GM23248 (cell line): Measurements from ENCODE around the gene MRPL58. TPM values are rescaled to one million over a fixed set of nuclear protein-coding genes. Genes with fewer than 3 reads are reported as not detected.

ENCODE experiments used
- DNase-seq: peaks from one replicate; pipeline ENCODE4 v3.0.0-alpha.2; 2015
- H2AFZ ChIP-seq: fragments of 200-600 bp; sonication (generic); 2 replicates; pipeline ENCODE4 v1.6.1; 2016; ENCODE audit warnings: antibody characterized with exemption
- H3F3A ChIP-seq: fragments of 200-600 bp; sonication (generic); 2 replicates; pipeline ENCODE4 v1.6.1; 2016; ENCODE audit warnings: mild to moderate bottlenecking, antibody characterized with exemption, mixed run types; ENCODE audit not compliant: insufficient read depth
- H3K27ac ChIP-seq: fragments of 200-600 bp; sonication (generic); 2 replicates; pipeline ENCODE4 v1.5.1; 2016; ENCODE audit warnings: mild to moderate bottlenecking
- H3K27me3 ChIP-seq: fragments of 200-600 bp; sonication (generic); replicated peaks from 2 replicates; pipeline ENCODE4 v1.6.1; 2016; ENCODE audit warnings: mild to moderate bottlenecking; ENCODE audit not compliant: insufficient read depth
- H3K36me3 ChIP-seq: fragments of 200-600 bp; sonication (generic); 2 replicates; pipeline ENCODE4 v1.6.1; 2016; ENCODE audit warnings: low read depth, mild to moderate bottlenecking
- H3K4me1 ChIP-seq: fragments of 200-600 bp; sonication (generic); 2 replicates; pipeline ENCODE4 v1.6.1; 2016; ENCODE audit warnings: mild to moderate bottlenecking; ENCODE audit not compliant: insufficient read depth
- H3K4me2 ChIP-seq: fragments of 200-600 bp; sonication (generic); one replicate; pipeline ENCODE4 v1.6.1; 2016; ENCODE audit warnings: mild to moderate bottlenecking; ENCODE audit not compliant: unreplicated experiment
- H3K4me3 ChIP-seq: fragments of 200-600 bp; sonication (generic); 2 replicates; pipeline ENCODE4 v1.5.1; 2016; ENCODE audit warnings: mild to moderate bottlenecking
- H3K79me2 ChIP-seq: fragments of 200-600 bp; sonication (generic); 2 replicates; pipeline ENCODE4 v1.6.1; 2016; ENCODE audit warnings: mild to moderate bottlenecking; ENCODE audit not compliant: insufficient read depth
- H3K9ac ChIP-seq: fragments of 200-600 bp; sonication (generic); 2 replicates; pipeline ENCODE4 v1.6.1; 2016; ENCODE audit warnings: mild to moderate bottlenecking
- H3K9me2 ChIP-seq: fragments of 200-600 bp; sonication (generic); 2 replicates; pipeline ENCODE4 v1.6.1; 2016; ENCODE audit warnings: mixed run types, mild to moderate bottlenecking, moderate library complexity; ENCODE audit not compliant: insufficient read depth
- H3K9me3 ChIP-seq: fragments of 200-600 bp; sonication (generic); one replicate; pipeline ENCODE4 v1.6.1; 2017; ENCODE audit warnings: low read depth
- H4K20me1 ChIP-seq: fragments of 200-600 bp; sonication (generic); 2 replicates; pipeline ENCODE4 v1.6.0; 2016; ENCODE audit not compliant: insufficient read depth
- EZH2 ChIP-seq: fragments of 200-600 bp; sonication (generic); IDR thresholded peaks from 2 replicates; pipeline ENCODE4 v1.6.1; 2018; ENCODE audit warnings: antibody characterized with exemption, mild to moderate bottlenecking; ENCODE audit not compliant: insufficient read depth, poor library complexity, severe bottlenecking
- EZH2phosphoT487 ChIP-seq: fragments of 200-600 bp; sonication (generic); IDR thresholded peaks from 2 replicates; pipeline ENCODE4 v1.6.1; 2018; ENCODE audit warnings: antibody characterized with exemption, moderate library complexity, mild to moderate bottlenecking, low read depth; ENCODE audit not compliant: insufficient read depth
- WGBS, 2 experiments: methylation state at CpG; one replicate each; pipeline ENCODE4 v1.1.6; 2015 to 2017; ENCODE audit warnings: low lambda C conversion rate in 2 of 2, low coverage in 1 of 2; ENCODE audit errors: missing lambda C conversion rate in 2 of 2; 5-methylcytosine and 5-hydroxymethylcytosine counted together
- in situ Hi-C: fragments of 300-500 bp; cut with MboI; formaldehyde crosslinking; loops from 2 replicates; pipeline ENCODE4 v1.15.0; 2020
- polyA plus RNA-seq: library from polyadenylated mRNA; unstranded; fragments of >200 nt; fragmentation: Nextera tagmentation; extraction: Ambion mirVana; gene quantifications from 2 replicates; pipeline ENCODE4 v1.2.1, GENCODE V29; 2016
- total RNA-seq: library from RNA; depleted of rRNA; stranded (reverse); fragments of >200 nt; shearing (Covaris generic); gene quantifications from 2 replicates; pipeline ENCODE4 v1.2.3, GENCODE V29; 2014; rRNA removed

MRPL58 gene
- total RNA-seq (35.6 and 52.4 TPM in 2 replicates), polyA plus RNA-seq (41.5 TPM in 2 replicates)

DNA sequence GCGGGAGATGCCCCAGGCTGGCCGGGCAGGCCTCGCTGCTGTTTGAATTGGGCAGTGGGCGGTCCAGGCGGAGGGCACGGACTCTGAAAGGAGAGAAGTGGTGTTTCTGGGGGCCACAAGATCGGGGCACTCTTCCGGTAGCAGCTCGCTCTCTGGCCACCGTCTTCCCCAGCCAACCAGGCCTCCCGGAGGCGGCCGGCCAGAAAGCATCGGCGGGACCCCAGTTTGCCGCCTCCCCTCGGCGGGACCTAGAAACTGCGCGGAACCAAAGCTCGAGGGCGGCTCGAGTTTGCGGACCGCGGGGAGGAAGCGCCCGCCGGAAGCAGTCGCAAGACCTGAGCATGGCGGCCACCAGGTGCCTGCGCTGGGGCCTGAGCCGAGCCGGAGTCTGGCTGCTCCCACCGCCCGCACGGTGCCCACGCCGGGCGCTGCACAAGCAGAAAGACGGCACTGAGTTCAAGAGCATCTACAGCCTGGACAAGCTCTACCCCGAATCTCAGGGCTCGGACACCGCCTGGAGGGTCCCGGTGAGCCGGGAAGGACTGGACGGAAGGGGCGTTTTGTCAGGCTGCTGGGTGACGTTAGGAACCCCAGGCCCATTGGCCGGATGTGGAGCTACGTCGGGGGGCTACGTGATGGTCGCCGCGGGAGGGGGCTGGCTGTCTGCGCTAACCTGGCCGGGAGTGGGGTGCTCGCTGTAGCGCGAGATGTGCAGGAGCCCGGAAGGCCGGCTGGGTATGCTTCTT lies at the start of gene MRPL58:
Gene MRPL58 (plus strand): TSS at position 325 of the 746 bp plus-strand sequence. CDS start 17 bp downstream, at position 342.
- 2% methylated on average over 55 to 57 of the region's 63 CpGs for WGBS, 2 experiments
- peaks cover 24% of the 10 kb centered on the region for H3F3A ChIP-seq
- in situ Hi-C loops = no loop called here

DNA sequence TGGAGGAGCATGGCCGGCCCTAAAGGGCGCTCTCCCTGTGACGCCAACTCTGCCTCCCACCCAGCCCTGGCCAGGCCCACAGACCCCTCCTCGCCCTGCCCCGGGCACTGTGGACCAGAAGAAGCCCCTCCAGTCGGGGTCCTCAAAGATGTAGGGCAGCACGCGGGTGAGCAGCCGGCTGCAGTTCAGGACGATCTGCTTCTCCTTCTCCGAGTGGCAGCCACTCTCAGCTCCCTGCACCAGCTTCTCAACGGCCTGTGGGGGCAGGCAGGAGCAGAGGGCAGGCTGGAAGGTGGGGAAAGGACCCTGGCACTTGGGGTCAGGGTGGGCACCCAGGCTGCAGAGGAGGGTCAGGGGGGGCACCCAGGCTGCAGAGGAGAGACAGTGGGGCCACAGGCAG lies 48.8 kb upstream of the MRPL58 start:
- Histone ChIP-seq H3K4me2 (no peak overlapping the region), H3K4me3 (no peak overlapping the region), H3F3A (no peaks in the 10 kb centered on the region), H3K4me1 (no peaks in the 10 kb centered on the region), H2AFZ (no peak overlapping the region), H3K27me3 (no peaks in the 10 kb centered on the region), H3K9ac (no peak overlapping the region), H4K20me1 (no peaks in the 10 kb centered on the region), H3K36me3 (no peaks in the 10 kb centered on the region), H3K9me3 (no peaks in the 10 kb centered on the region), H3K27ac (no peak overlapping the region), H3K9me2 (no peaks in the 10 kb centered on the region), H3K79me2 (no peaks in the 10 kb centered on the region)
- no peak for DNase-seq
- 50 to 57% methylated on average over 11 to 12 of the region's 12 CpGs for WGBS, 2 experiments
- in situ Hi-C loops = no loop called here
- TF ChIP-seq EZH2phosphoT487 (no peak), EZH2 (no peak)

More for the DNA sequence above, at the start of gene MRPL58:
- DNase-seq = peak; percentile 95
- Histone ChIP-seq H3K4me2 (peak within 1 kb of the TSS; percentile 98), H2AFZ (peak within 1 kb of the TSS; percentile 95), H3K79me2 (peaks cover 41% of the 10 kb centered on the region), H3K9me3 (no peaks in the 10 kb centered on the region), H3K9ac (peak within 1 kb of the TSS; percentile 84), H3K27me3 (no peaks in the 10 kb centered on the region), H3K4me3 (peak within 1 kb of the TSS; percentile 82), H3K27ac (peak within 1 kb of the TSS; percentile 88), H3K36me3 (no peaks in the 10 kb centered on the region), H3K9me2 (no peaks in the 10 kb centered on the region), H3K4me1 (peaks cover 10% of the 10 kb centered on the region; the same call in 1 of the 2 replicates), H4K20me1 (no peaks in the 10 kb centered on the region)
- TF ChIP-seq EZH2 = no peak
- TF ChIP-seq EZH2phosphoT487 = no peak

DNA sequence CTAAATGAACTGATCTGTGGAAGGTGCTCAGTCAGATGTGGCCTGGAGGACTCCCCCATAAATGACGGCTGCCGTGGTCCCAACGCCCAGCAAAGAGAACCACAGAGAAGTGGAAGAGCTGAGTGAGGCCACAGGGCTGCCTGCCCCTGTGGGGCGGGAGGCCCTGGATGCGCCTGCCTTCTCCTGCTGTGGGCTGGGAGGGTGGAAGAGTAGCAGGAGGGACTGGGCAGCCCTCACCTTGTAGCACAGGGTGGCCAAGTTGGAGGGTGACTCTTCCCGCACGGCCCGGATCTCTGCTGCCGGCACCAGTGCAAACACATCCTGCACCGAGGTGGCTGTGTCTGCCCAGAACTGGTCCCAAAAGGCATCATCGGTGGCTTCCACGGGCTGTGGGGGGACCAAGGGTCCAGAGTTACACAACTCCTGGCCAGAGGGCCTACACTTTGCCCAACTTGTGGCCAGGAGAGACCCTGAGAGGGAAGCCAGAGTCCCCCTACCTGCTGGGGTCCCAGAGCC lies 48.2 kb upstream of the MRPL58 start:
- Histone ChIP-seq H3K4me3 (no peak overlapping the region), H3K36me3 (no peaks in the 10 kb centered on the region), H3K27ac (no peak overlapping the region), H3K9me2 (no peaks in the 10 kb centered on the region), H3K9ac (no peak overlapping the region), H3F3A (no peaks in the 10 kb centered on the region), H4K20me1 (no peaks in the 10 kb centered on the region), H2AFZ (no peak overlapping the region), H3K4me2 (no peak overlapping the region), H3K9me3 (no peaks in the 10 kb centered on the region), H3K27me3 (no peaks in the 10 kb centered on the region), H3K4me1 (no peaks in the 10 kb centered on the region), H3K79me2 (no peaks in the 10 kb centered on the region)
- no peak for DNase-seq
- WGBS, 2 experiments = 83% methylated on average over 12 of the region's 12 CpGs
- in situ Hi-C loops = no loop called here
- TF ChIP-seq EZH2phosphoT487 (no peak), EZH2 (no peak)

DNA sequence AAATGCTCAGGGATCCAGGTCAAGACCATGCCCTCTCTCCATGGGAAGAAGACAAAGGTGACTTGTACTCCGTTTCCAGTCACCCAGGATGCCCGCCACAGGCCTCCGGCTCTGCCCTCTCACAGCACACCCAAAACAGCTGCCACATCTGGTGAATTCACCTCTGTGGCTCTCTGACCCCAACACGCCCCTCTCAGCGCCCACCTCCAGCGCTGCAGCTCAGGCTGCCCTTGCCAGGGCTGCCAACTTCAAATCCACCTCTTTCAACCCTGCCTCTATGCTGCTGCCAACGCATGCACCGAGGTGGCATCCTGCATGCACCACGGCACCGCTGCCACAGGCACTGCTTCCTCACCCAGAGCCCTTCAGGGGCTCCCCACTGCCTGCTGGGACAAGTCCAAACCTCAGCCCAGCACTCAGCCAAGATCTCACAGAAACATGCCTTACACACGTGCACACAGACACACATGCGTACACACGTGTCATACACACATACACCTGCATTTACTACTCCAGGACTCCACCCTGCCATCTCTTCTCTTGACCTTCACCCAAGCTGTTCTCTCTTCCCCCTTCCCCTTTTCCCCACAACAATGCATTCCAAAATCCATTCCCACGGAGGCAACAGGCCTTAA lies 47.4 kb upstream of the MRPL58 start:
- in situ Hi-C loops = no loop called here
- Histone ChIP-seq H3F3A (no peaks in the 10 kb centered on the region), H3K9ac (no peak overlapping the region), H3K9me2 (no peaks in the 10 kb centered on the region), H4K20me1 (no peaks in the 10 kb centered on the region), H3K4me2 (no peak overlapping the region), H3K27me3 (no peaks in the 10 kb centered on the region), H2AFZ (no peak overlapping the region), H3K9me3 (no peaks in the 10 kb centered on the region), H3K4me3 (no peak overlapping the region), H3K79me2 (no peaks in the 10 kb centered on the region), H3K27ac (no peak overlapping the region), H3K4me1 (no peaks in the 10 kb centered on the region), H3K36me3 (no peaks in the 10 kb centered on the region)
- no peak for DNase-seq
- WGBS, 2 experiments = 66 to 67% methylated on average over 14 of the region's 14 CpGs
- TF ChIP-seq EZH2 (no peak), EZH2phosphoT487 (no peak)
